Measurements from ENCODE around the gene SCFD2. TPM values are rescaled to one million over a fixed set of nuclear protein-coding genes. Genes with fewer than 3 reads are reported as not detected.

SCFD2 gene
- total RNA-seq, 4 donors from 2014 or later = 12.7 to 23.7 (median 18.3) TPM

DNA sequence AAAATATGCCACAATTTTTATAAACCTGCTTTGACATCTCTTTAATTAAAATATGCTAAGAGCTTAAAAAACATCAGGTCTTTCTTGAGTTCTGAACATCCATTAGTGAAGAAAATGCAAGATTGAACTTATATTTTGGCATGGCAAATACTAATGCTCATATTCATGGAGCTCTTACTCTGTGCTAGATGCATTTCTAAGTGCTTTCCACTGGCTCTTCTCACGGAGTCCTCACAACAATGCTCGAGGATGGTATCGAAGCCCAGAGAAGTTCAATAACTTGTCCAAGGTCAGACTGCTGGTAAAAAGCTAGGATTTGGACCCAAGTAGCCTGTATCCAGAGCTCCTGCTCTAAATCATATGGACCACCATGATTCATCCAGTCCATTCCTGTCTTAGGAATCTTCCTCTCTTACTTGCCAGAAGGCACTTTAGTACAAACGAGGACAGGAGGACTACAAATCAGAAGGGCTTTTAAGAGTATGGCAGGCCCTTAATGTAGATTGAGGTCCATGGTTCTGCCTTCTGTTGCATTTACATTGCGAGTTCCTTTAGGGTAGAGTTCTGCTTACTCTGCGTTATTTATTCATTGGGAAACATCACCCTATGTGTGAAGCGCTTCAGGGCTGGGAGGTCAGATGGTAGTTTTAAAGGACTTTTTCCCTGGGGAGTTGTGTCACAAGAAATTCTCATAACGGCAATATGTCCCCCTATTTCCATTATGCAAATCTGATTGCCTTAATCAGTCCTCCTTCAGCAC is 304.6 kb downstream of the SCFD2 start:
- 94 to 96% methylated on average over 7 to 8 of the region's 8 CpGs for WGBS, 2 donors (ENCODE audit: low coverage in 1 of 2)
- intact Hi-C loops (cut with DNase I; ENCODE audit: low total_unique reads) (no loop called here), in situ Hi-C loops (cut with MboI; ENCODE audit: low pct_ligation_motif_present in 1 of 4, low pct_unique_long_range_greater_than_20kb in 1 of 4, low sequenced_read_pairs in 3 of 4) (no loop called here)

DNA sequence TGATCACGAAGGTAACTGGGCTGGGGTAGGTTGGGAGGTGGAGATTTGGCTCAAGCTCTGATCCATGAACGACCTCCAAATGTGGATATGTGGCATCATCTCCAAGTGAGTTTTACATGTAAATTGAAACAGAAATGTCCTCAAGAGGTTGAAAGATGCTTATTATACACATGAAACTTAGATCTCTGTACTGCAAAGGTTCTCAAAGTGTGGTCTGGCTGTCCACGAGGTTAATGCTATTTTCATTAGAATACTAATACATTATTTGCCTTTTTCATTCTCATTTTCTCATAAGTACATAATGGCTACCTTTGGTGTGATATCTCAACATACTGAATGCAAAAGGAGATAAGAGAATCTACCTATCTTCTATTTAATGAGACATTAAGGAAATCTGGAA is 305.6 kb downstream of the SCFD2 start:
- TF ChIP-seq POLR2A (IDR thresholded peaks at IDR 0.05) = no peak
- TF ChIP-seq POLR2AphosphoS5 (IDR thresholded peaks at IDR 0.05) = no peak
- TF ChIP-seq EP300 (IDR thresholded peaks at IDR 0.05; ENCODE audit: low read depth) = no peak
- TF ChIP-seq, protein P1, sequence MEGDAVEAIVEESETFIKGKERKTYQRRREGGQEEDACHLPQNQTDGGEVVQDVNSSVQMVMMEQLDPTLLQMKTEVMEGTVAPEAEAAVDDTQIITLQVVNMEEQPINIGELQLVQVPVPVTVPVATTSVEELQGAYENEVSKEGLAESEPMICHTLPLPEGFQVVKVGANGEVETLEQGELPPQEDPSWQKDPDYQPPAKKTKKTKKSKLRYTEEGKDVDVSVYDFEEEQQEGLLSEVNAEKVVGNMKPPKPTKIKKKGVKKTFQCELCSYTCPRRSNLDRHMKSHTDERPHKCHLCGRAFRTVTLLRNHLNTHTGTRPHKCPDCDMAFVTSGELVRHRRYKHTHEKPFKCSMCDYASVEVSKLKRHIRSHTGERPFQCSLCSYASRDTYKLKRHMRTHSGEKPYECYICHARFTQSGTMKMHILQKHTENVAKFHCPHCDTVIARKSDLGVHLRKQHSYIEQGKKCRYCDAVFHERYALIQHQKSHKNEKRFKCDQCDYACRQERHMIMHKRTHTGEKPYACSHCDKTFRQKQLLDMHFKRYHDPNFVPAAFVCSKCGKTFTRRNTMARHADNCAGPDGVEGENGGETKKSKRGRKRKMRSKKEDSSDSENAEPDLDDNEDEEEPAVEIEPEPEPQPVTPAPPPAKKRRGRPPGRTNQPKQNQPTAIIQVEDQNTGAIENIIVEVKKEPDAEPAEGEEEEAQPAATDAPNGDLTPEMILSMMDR (IDR thresholded peaks at IDR 0.05) = no peak
- in situ Hi-C loops (cut with MboI; ENCODE audit: low pct_ligation_motif_present in 1 of 4, low pct_unique_long_range_greater_than_20kb in 1 of 4, low sequenced_read_pairs in 3 of 4) = no loop called here

More for the DNA sequence above, 304.6 kb downstream of the SCFD2 start:
- no peak overlapping the region for H3K27ac ChIP-seq
- no peak for DNase-seq
- H3K36me3 ChIP-seq = no peaks in the 10 kb centered on the region
- TF ChIP-seq, protein P1 (IDR thresholded peaks at IDR 0.05) = no peak
- TF ChIP-seq POLR2A (IDR thresholded peaks at IDR 0.05) (no peak), POLR2AphosphoS5 (IDR thresholded peaks at IDR 0.05) (no peak), EP300 (IDR thresholded peaks at IDR 0.05; ENCODE audit: low read depth) (no peak)
- no peak overlapping the region for H3K4me3 ChIP-seq
- H3K4me1 ChIP-seq = peaks cover 0 to 26% (median 11%) of the 10 kb centered on the region in 4 donors
- no peaks in the 10 kb centered on the region for H3K9me3 ChIP-seq
- H3K27me3 ChIP-seq = no peaks in the 10 kb centered on the region

DNA sequence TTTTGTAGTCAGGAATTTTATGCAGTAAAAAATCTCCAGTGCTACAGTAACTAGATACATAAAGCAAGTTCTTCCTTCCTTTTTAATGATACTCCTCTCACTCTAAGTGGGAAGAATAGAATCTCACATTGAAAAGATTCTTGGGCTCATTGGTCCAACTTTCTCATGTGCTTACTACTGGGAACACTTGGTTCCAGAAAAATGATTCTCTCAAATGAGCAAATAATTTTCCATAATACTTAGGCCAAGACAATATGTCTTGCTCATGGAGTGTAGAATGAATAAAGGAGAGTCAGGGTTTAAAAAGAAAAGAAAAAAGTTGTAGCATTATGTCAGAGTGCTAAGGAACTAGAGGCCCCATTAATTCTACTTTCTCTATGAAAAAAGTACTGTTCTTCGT is 306.0 kb downstream of the SCFD2 start:
- no peak overlapping the region for H3K27ac ChIP-seq
- no peak overlapping the region for H3K4me3 ChIP-seq
- peaks cover 0 to 17% (median 6%) of the 10 kb centered on the region in 4 donors for H3K4me1 ChIP-seq
- in situ Hi-C loops (cut with MboI; ENCODE audit: low pct_ligation_motif_present in 1 of 4, low pct_unique_long_range_greater_than_20kb in 1 of 4, low sequenced_read_pairs in 3 of 4) = no loop called here
- WGBS, 2 donors (ENCODE audit: low coverage in 1 of 2) = 100% methylated on average over 1 of the region's 1 CpG
- TF ChIP-seq POLR2AphosphoS5 (IDR thresholded peaks at IDR 0.05) (no peak), POLR2A (IDR thresholded peaks at IDR 0.05) (no peak), EP300 (IDR thresholded peaks at IDR 0.05; ENCODE audit: low read depth) (no peak)
- TF ChIP-seq, protein P1 (IDR thresholded peaks at IDR 0.05) = no peak
- DNase-seq = no peak
- H3K27me3 ChIP-seq = no peaks in the 10 kb centered on the region
- no peaks in the 10 kb centered on the region for H3K9me3 ChIP-seq
- H3K36me3 ChIP-seq = no peaks in the 10 kb centered on the region
- intact Hi-C loops (cut with DNase I; ENCODE audit: low total_unique reads) = no loop called here

More for the DNA sequence above, 305.6 kb downstream of the SCFD2 start:
- no peak overlapping the region for H3K4me3 ChIP-seq
- no peaks in the 10 kb centered on the region for H3K36me3 ChIP-seq
- H3K27me3 ChIP-seq = no peaks in the 10 kb centered on the region
- H3K27ac ChIP-seq = no peak overlapping the region
- peaks cover 0 to 21% (median 8%) of the 10 kb centered on the region in 4 donors for H3K4me1 ChIP-seq
- DNase-seq = no peak
- intact Hi-C loops (cut with DNase I; ENCODE audit: low total_unique reads) = no loop called here
- H3K9me3 ChIP-seq = no peaks in the 10 kb centered on the region
- WGBS, 2 donors (ENCODE audit: low coverage in 1 of 2) = 80 to 90% methylated on average over 3 of the region's 3 CpGs

DNA sequence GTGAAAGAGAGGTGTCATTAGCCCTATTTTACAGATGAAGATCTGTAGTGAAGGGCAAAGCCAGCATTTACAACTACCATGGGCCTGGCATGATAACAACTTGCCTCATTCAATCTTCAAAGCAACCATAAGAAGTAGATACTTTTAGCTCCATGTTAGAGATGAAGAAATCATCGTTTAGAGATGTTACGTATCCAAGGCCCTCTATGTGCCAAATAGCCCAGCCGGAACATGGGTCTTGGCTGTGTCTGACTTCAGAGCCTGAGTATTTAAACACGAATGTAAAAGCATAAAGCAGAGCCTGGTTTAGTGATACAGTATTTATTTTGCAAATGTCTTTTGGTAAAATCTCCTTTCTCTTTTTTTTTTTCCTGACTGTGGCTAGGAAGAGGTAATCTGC is 306.6 kb downstream of the SCFD2 start:
- H3K9me3 ChIP-seq = no peaks in the 10 kb centered on the region
- H3K36me3 ChIP-seq = no peaks in the 10 kb centered on the region
- no peak overlapping the region for H3K27ac ChIP-seq
- intact Hi-C loops (cut with DNase I; ENCODE audit: low total_unique reads) (no loop called here), in situ Hi-C loops (cut with MboI; ENCODE audit: low pct_ligation_motif_present in 1 of 4, low pct_unique_long_range_greater_than_20kb in 1 of 4, low sequenced_read_pairs in 3 of 4) (no loop called here)
- no peaks in the 10 kb centered on the region for H3K27me3 ChIP-seq
- no peak for DNase-seq
- TF ChIP-seq, protein P1 (IDR thresholded peaks at IDR 0.05) = no peak
- TF ChIP-seq EP300 (IDR thresholded peaks at IDR 0.05; ENCODE audit: low read depth) (no peak), POLR2A (IDR thresholded peaks at IDR 0.05) (no peak), POLR2AphosphoS5 (IDR thresholded peaks at IDR 0.05) (no peak)
- WGBS, 2 donors (ENCODE audit: low coverage in 1 of 2) = 77 to 89% methylated on average over 3 to 4 of the region's 4 CpGs
- H3K4me3 ChIP-seq = no peak overlapping the region
- peaks cover 0 to 11% (median 4%) of the 10 kb centered on the region in 4 donors for H3K4me1 ChIP-seq
